HEK293 (cell line): ENCODE measurements around the gene CHMP1B.

Experiments
- BCL11B ChIP-seq: fragments of 450-650 bp; formaldehyde crosslinking; IDR thresholded peaks from 2 replicates; pipeline ENCODE4 v1.5.1; 2016; ENCODE audit warnings: low read depth, missing biosample characterization, missing genetic modification characterization
- GLI4 ChIP-seq: fragments of 450-650 bp; formaldehyde crosslinking; IDR thresholded peaks from 2 replicates; pipeline ENCODE4 v1.5.1; 2016; ENCODE audit warnings: missing biosample characterization, missing genetic modification characterization
- HOXA7 ChIP-seq: sonication (generic); formaldehyde crosslinking; IDR thresholded peaks from 2 replicates; pipeline ENCODE4 v1.8.1; 2022; ENCODE audit warnings: missing genetic modification reagents, borderline replicate concordance
- HOXC10 ChIP-seq: sonication (generic); formaldehyde crosslinking; IDR thresholded peaks from 2 replicates; pipeline ENCODE4 v1.8.1; 2023; ENCODE audit warnings: mild to moderate bottlenecking, missing genetic modification reagents
- OSR2 ChIP-seq: fragments of 450-650 bp; formaldehyde crosslinking; IDR thresholded peaks from 2 replicates; pipeline ENCODE4 v1.5.1; 2016; ENCODE audit warnings: missing biosample characterization, missing genetic modification characterization
- RBAK ChIP-seq: fragments of 450-650 bp; formaldehyde crosslinking; IDR thresholded peaks from 2 replicates; pipeline ENCODE4 v1.5.1; 2016; ENCODE audit warnings: missing biosample characterization, missing genetic modification characterization
- SCRT2 ChIP-seq: fragments of 450-650 bp; formaldehyde crosslinking; IDR thresholded peaks from 2 replicates; pipeline ENCODE4 v1.5.1; 2016; ENCODE audit warnings: missing biosample characterization, missing genetic modification characterization
- ZBTB17 ChIP-seq: fragments of 450-650 bp; formaldehyde crosslinking; IDR thresholded peaks from 2 replicates; pipeline ENCODE4 v1.5.1; 2016; ENCODE audit warnings: missing biosample characterization, missing genetic modification characterization
- ZFP41 ChIP-seq: fragments of 450-650 bp; formaldehyde crosslinking; IDR thresholded peaks from 2 replicates; pipeline ENCODE4 v1.5.1; 2016; ENCODE audit warnings: missing biosample characterization, missing genetic modification characterization, borderline replicate concordance
- ZIC2 ChIP-seq: fragments of 450-650 bp; formaldehyde crosslinking; IDR thresholded peaks from 2 replicates; pipeline ENCODE4 v1.5.1; 2016; ENCODE audit warnings: missing biosample characterization, missing genetic modification characterization
- ZNF114 ChIP-seq: fragments of 450-650 bp; formaldehyde crosslinking; IDR thresholded peaks from 2 replicates; pipeline ENCODE4 v1.5.0; 2017; ENCODE audit warnings: missing biosample characterization, missing genetic modification characterization
- ZNF155 ChIP-seq: fragments of 450-650 bp; formaldehyde crosslinking; IDR thresholded peaks from 2 replicates; pipeline ENCODE4 v1.5.1; 2016; ENCODE audit warnings: missing biosample characterization, missing genetic modification characterization
- ZNF24 ChIP-seq: fragments of 450-650 bp; formaldehyde crosslinking; IDR thresholded peaks from 2 replicates; pipeline ENCODE4 v1.5.1; 2016; ENCODE audit warnings: missing biosample characterization, missing genetic modification characterization
- ZNF335 ChIP-seq: fragments of 450-650 bp; formaldehyde crosslinking; conservative IDR thresholded peaks from 2 replicates; pipeline ENCODE4 v1.5.1; 2016; ENCODE audit warnings: missing biosample characterization, missing genetic modification characterization
- ZNF366 ChIP-seq: fragments of 450-650 bp; formaldehyde crosslinking; conservative IDR thresholded peaks from 2 replicates; pipeline ENCODE4 v1.5.1; 2016; ENCODE audit warnings: missing biosample characterization, missing genetic modification characterization
- ZNF391 ChIP-seq: fragments of 450-650 bp; formaldehyde crosslinking; IDR thresholded peaks from 2 replicates; pipeline ENCODE4 v1.5.1; 2016; ENCODE audit warnings: low read depth, missing biosample characterization, missing genetic modification characterization, borderline replicate concordance
- ZNF521 ChIP-seq: fragments of 450-650 bp; formaldehyde crosslinking; IDR thresholded peaks from 2 replicates; pipeline ENCODE4 v1.5.1; 2017; ENCODE audit warnings: missing biosample characterization, mild to moderate bottlenecking, missing genetic modification characterization
- ZNF530 ChIP-seq: fragments of 450-650 bp; formaldehyde crosslinking; IDR thresholded peaks from 2 replicates; pipeline ENCODE4 v1.5.1; 2016; ENCODE audit warnings: low read depth, missing biosample characterization, missing genetic modification characterization
- ZNF670 ChIP-seq: fragments of 450-650 bp; formaldehyde crosslinking; IDR thresholded peaks from 2 replicates; pipeline ENCODE4 v1.5.1; 2016; ENCODE audit warnings: missing biosample characterization, missing genetic modification characterization, low read depth
- ZXDB ChIP-seq: fragments of 450-650 bp; formaldehyde crosslinking; IDR thresholded peaks from 2 replicates; pipeline ENCODE4 v1.5.1; 2016; ENCODE audit warnings: missing biosample characterization, missing genetic modification characterization
- TF ChIP-seq, protein P1 (sequence below): fragments of 450-650 bp; formaldehyde crosslinking; IDR thresholded peaks from 2 replicates; pipeline ENCODE4 v1.5.1; 2016; ENCODE audit warnings: missing biosample characterization, missing genetic modification characterization
- TF ChIP-seq, protein P2 (sequence below): fragments of 450-650 bp; formaldehyde crosslinking; IDR thresholded peaks from 2 replicates; pipeline ENCODE4 v1.5.1; 2016; ENCODE audit warnings: missing biosample characterization, missing genetic modification characterization
- TF ChIP-seq, protein P3 (sequence below): fragments of 450-650 bp; formaldehyde crosslinking; IDR thresholded peaks from 2 replicates; pipeline ENCODE4 v1.5.1; 2017; ENCODE audit warnings: missing biosample characterization, missing genetic modification characterization
- TF ChIP-seq, protein P4 (sequence below): fragments of 450-650 bp; formaldehyde crosslinking; optimal IDR thresholded peaks from 2 replicates; pipeline ENCODE3; 2016; ENCODE audit warnings: missing biosample characterization, mild to moderate bottlenecking, missing genetic modification characterization
- TF ChIP-seq, protein P5 (sequence below): sonication (generic); formaldehyde crosslinking; IDR thresholded peaks from 2 replicates; pipeline ENCODE4 v1.8.1; 2022; ENCODE audit warnings: mild to moderate bottlenecking, moderate library complexity, missing genetic modification reagents
- TF ChIP-seq, protein P6 (sequence below): fragments of 450-650 bp; formaldehyde crosslinking; conservative IDR thresholded peaks from 2 replicates; pipeline ENCODE4 v1.5.1; 2016; ENCODE audit warnings: low read depth, missing biosample characterization, missing genetic modification characterization

Gene CHMP1B

DNA sequence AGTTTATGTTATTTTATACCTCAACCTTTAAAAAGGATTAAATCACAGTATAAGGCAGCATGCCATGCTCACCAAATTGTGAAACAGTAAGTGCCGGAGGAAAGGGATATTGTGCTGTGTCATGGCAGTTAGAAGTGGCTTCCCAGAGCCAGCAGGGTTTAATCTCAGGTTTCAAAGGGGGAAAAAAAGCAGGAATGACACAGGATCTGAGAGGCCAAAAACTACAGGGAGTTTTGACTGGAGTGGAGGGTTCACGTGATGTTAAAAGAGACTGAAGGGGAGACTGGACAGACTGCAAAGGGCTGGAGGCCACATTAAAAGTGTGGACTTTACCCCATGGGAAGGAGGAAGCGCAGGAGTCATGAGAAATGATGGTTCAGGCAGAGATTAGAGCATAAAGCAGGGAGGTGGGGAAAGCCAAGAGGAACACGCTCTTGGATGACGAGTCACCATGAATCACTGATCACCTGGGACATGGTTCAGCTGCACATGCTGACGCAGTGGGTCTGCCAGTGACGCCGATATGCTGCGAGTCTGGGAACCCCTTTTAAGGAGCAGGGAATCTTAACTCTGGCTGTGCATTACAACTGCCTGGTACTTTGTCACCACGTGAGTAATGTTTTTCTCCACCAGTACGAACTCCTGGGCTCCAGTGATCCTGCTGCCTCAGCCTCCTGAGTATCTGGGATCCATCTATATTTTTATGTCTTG lies 6.1 kb downstream of the CHMP1B start (continued):
- TF ChIP-seq, protein P1, sequence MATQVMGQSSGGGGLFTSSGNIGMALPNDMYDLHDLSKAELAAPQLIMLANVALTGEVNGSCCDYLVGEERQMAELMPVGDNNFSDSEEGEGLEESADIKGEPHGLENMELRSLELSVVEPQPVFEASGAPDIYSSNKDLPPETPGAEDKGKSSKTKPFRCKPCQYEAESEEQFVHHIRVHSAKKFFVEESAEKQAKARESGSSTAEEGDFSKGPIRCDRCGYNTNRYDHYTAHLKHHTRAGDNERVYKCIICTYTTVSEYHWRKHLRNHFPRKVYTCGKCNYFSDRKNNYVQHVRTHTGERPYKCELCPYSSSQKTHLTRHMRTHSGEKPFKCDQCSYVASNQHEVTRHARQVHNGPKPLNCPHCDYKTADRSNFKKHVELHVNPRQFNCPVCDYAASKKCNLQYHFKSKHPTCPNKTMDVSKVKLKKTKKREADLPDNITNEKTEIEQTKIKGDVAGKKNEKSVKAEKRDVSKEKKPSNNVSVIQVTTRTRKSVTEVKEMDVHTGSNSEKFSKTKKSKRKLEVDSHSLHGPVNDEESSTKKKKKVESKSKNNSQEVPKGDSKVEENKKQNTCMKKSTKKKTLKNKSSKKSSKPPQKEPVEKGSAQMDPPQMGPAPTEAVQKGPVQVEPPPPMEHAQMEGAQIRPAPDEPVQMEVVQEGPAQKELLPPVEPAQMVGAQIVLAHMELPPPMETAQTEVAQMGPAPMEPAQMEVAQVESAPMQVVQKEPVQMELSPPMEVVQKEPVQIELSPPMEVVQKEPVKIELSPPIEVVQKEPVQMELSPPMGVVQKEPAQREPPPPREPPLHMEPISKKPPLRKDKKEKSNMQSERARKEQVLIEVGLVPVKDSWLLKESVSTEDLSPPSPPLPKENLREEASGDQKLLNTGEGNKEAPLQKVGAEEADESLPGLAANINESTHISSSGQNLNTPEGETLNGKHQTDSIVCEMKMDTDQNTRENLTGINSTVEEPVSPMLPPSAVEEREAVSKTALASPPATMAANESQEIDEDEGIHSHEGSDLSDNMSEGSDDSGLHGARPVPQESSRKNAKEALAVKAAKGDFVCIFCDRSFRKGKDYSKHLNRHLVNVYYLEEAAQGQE (tag by site-specific recombination), result no peak
- TF ChIP-seq HOXC10 (CRISPR knock-in tag) (no peak), RBAK (tag by site-specific recombination) (no peak), HOXA7 (CRISPR knock-in tag) (no peak), ZIC2 (tag by site-specific recombination) (peak; percentile 90), GLI4 (tag by site-specific recombination) (no peak), ZNF530 (tag by site-specific recombination) (no peak), ZNF114 (tag by site-specific recombination) (no peak), ZNF391 (tag by site-specific recombination) (peak; percentile 36; the same call in 1 of the 2 replicates), ZBTB17 (tag by site-specific recombination) (peak; percentile 95), ZNF335 (tag by site-specific recombination) (peak; percentile 86), ZNF521 (tag by site-specific recombination) (no peak), ZNF155 (no peak), ZFP41 (tag by site-specific recombination) (no peak), ZNF24 (tag by site-specific recombination) (peak; percentile 81; the same call in 1 of the 2 replicates), ZXDB (tag by site-specific recombination) (peak; percentile 74), ZNF670 (no peak), OSR2 (tag by site-specific recombination) (peak; percentile 31; the same call in 1 of the 2 replicates), BCL11B (tag by site-specific recombination) (peak; percentile 40; the same call in 1 of the 2 replicates), SCRT2 (tag by site-specific recombination) (no peak), ZNF366 (peak; percentile 93)
- TF ChIP-seq, protein P2, sequence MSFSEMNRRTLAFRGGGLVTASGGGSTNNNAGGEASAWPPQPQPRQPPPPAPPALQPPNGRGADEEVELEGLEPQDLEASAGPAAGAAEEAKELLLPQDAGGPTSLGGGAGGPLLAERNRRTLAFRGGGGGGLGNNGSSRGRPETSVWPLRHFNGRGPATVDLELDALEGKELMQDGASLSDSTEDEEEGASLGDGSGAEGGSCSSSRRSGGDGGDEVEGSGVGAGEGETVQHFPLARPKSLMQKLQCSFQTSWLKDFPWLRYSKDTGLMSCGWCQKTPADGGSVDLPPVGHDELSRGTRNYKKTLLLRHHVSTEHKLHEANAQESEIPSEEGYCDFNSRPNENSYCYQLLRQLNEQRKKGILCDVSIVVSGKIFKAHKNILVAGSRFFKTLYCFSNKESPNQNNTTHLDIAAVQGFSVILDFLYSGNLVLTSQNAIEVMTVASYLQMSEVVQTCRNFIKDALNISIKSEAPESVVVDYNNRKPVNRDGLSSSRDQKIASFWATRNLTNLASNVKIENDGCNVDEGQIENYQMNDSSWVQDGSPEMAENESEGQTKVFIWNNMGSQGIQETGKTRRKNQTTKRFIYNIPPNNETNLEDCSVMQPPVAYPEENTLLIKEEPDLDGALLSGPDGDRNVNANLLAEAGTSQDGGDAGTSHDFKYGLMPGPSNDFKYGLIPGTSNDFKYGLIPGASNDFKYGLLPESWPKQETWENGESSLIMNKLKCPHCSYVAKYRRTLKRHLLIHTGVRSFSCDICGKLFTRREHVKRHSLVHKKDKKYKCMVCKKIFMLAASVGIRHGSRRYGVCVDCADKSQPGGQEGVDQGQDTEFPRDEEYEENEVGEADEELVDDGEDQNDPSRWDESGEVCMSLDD (tag by site-specific recombination), result peak; percentile 80
- TF ChIP-seq, protein P3, sequence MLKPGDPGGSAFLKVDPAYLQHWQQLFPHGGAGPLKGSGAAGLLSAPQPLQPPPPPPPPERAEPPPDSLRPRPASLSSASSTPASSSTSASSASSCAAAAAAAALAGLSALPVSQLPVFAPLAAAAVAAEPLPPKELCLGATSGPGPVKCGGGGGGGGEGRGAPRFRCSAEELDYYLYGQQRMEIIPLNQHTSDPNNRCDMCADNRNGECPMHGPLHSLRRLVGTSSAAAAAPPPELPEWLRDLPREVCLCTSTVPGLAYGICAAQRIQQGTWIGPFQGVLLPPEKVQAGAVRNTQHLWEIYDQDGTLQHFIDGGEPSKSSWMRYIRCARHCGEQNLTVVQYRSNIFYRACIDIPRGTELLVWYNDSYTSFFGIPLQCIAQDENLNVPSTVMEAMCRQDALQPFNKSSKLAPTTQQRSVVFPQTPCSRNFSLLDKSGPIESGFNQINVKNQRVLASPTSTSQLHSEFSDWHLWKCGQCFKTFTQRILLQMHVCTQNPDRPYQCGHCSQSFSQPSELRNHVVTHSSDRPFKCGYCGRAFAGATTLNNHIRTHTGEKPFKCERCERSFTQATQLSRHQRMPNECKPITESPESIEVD (tag by site-specific recombination), result peak; percentile 57; the same call in 1 of the 2 replicates
- TF ChIP-seq, protein P4, sequence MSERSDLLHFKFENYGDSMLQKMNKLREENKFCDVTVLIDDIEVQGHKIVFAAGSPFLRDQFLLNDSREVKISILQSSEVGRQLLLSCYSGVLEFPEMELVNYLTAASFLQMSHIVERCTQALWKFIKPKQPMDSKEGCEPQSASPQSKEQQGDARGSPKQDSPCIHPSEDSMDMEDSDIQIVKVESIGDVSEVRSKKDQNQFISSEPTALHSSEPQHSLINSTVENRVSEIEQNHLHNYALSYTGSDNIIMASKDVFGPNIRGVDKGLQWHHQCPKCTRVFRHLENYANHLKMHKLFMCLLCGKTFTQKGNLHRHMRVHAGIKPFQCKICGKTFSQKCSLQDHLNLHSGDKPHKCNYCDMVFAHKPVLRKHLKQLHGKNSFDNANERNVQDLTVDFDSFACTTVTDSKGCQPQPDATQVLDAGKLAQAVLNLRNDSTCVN (tag by site-specific recombination), result no peak
- TF ChIP-seq, protein P5, sequence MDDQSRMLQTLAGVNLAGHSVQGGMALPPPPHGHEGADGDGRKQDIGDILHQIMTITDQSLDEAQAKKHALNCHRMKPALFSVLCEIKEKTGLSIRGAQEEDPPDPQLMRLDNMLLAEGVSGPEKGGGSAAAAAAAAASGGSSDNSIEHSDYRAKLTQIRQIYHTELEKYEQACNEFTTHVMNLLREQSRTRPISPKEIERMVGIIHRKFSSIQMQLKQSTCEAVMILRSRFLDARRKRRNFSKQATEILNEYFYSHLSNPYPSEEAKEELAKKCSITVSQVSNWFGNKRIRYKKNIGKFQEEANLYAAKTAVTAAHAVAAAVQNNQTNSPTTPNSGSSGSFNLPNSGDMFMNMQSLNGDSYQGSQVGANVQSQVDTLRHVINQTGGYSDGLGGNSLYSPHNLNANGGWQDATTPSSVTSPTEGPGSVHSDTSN, result no peak
- TF ChIP-seq, protein P6, sequence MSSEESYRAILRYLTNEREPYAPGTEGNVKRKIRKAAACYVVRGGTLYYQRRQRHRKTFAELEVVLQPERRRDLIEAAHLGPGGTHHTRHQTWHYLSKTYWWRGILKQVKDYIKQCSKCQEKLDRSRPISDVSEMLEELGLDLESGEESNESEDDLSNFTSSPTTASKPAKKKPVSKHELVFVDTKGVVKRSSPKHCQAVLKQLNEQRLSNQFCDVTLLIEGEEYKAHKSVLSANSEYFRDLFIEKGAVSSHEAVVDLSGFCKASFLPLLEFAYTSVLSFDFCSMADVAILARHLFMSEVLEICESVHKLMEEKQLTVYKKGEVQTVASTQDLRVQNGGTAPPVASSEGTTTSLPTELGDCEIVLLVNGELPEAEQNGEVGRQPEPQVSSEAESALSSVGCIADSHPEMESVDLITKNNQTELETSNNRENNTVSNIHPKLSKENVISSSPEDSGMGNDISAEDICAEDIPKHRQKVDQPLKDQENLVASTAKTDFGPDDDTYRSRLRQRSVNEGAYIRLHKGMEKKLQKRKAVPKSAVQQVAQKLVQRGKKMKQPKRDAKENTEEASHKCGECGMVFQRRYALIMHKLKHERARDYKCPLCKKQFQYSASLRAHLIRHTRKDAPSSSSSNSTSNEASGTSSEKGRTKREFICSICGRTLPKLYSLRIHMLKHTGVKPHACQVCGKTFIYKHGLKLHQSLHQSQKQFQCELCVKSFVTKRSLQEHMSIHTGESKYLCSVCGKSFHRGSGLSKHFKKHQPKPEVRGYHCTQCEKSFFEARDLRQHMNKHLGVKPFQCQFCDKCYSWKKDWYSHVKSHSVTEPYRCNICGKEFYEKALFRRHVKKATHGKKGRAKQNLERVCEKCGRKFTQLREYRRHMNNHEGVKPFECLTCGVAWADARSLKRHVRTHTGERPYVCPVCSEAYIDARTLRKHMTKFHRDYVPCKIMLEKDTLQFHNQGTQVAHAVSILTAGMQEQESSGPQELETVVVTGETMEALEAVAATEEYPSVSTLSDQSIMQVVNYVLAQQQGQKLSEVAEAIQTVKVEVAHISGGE (tag by site-specific recombination), result no peak
